ENCODE data around the gene PPP2R3A. TPM values are rescaled to one million over a fixed set of nuclear protein-coding genes. Genes with fewer than 3 reads are reported as not detected.
A peak's percentile ranks its signal among the peaks of the same experiment; 100 is the strongest.

The PPP2R3A gene
- total and polyA plus RNA-seq, 2 of the 13 experiments (the other 11 are each of a cell fraction or from before 2014, with no cell fraction given): 0.07 to 0.12 TPM

GRCh38 chr3:136196401-136197158, 231.1 kb downstream of the PPP2R3A start (continued):
- TF ChIP-seq ZNF318 (CRISPR knock-in tag; IDR thresholded peaks at IDR 0.05) (peak; percentile 80), MLXIP (CRISPR knock-in tag; IDR thresholded peaks at IDR 0.05; ENCODE audit: borderline replicate concordance) (peak; percentile 83; the same call in 1 of the 2 replicates), E2F1 (CRISPR knock-in tag; IDR thresholded peaks at IDR 0.05) (peak; percentile 83), PAWR (CRISPR knock-in tag; IDR thresholded peaks at IDR 0.05; ENCODE audit: borderline replicate concordance) (no peak), ZNF230 (CRISPR knock-in tag; IDR thresholded peaks at IDR 0.05) (peak; percentile 62; the same call in 1 of the 2 replicates), KDM1A (CRISPR knock-in tag; IDR thresholded peaks at IDR 0.05) (0 out of 2 replicates have a peak, but pooled peaks have one; percentile 31), FOXJ3 (CRISPR knock-in tag; IDR thresholded peaks at IDR 0.05; ENCODE audit: borderline replicate concordance) (peak; percentile 88; the same call in 1 of the 2 replicates), CCDC6 (CRISPR knock-in tag; IDR thresholded peaks at IDR 0.05) (peak; percentile 87), BCL3 (CRISPR knock-in tag; IDR thresholded peaks at IDR 0.05) (peak; percentile 99), ZNF83 (CRISPR knock-in tag; IDR thresholded peaks at IDR 0.05; ENCODE audit: borderline replicate concordance) (peak; percentile 96; the same call in 1 of the 2 replicates), ZNF703 (CRISPR knock-in tag; IDR thresholded peaks at IDR 0.05; ENCODE audit: borderline replicate concordance) (peak; percentile 94), JUNB (CRISPR knock-in tag; IDR thresholded peaks at IDR 0.05; ENCODE audit: borderline replicate concordance) (peak; percentile 94; the same call in 1 of the 2 replicates)

Data from HepG2 (cell line).